Ishikawa (cell line): Measurements from ENCODE around the gene KRTAP10-3.

Experiments
- CEBPB ChIP-seq: IDR thresholded peaks from 2 replicates; pipeline ENCODE4 v1.6.1; 2012
- EGR1 ChIP-seq: IDR thresholded peaks from 2 replicates; pipeline ENCODE4 v1.6.1; 2012
- EP300 ChIP-seq: IDR thresholded peaks from 2 replicates; pipeline ENCODE4 v1.6.1; 2012; ENCODE audit warnings: borderline replicate concordance
- RAD21 ChIP-seq: IDR thresholded peaks from 2 replicates; pipeline ENCODE4 v1.6.1; 2012; ENCODE audit warnings: low read depth
- TCF12 ChIP-seq: IDR thresholded peaks from 2 replicates; pipeline ENCODE4 v1.6.1; 2012; ENCODE audit warnings: low read depth
- ZBTB7A ChIP-seq: IDR thresholded peaks from 2 replicates; pipeline ENCODE4 v1.6.1; 2012; ENCODE audit warnings: low read depth
- TF ChIP-seq, protein P1 (sequence below): IDR thresholded peaks from 2 replicates; pipeline ENCODE4 v1.6.1; 2012; ENCODE audit warnings: low read depth, mild to moderate bottlenecking
- TF ChIP-seq, protein P2 (sequence below): IDR thresholded peaks from 2 replicates; pipeline ENCODE4 v1.6.1; 2012

DNA sequence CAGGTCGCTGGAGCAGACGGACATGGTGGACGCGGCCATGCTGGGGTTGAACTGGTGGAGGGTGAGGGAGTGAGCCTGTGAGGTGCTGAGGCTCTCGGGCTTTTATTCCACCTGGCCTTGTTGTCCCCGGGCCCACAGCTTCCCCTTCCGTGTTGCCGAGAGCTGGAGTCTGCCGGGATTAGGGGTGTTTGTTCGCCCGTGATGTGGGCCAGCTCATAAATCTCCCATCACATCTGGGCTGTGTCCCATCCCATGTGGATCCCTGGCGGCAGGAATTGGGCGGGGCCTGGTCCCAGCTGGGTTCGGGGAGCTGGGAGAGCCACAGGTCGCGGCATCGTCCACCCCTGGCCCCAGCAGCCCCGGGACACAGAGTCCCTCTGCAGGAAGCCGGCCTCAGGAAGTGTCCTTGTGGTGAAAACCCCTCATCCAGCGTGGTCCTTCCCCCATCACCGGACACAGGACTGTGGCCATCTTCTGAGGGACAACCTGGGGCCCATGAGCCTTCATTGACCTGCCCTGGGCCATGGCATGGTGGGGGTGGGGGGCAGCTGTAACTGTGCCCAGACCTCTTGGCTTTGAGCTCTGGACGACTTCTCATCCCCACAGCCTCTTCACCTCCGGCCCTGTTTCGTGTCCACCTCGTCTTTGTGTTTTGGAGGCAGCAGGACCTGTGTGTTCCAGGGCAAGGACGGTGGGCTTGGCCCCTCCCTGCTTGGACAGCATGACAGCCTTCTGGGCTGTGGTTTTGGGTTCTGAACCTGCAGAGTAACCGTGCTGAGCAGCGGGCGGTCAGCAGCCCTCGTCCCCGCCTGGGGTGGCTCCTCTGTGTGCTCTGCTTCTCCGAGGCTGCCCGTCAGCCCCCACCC is 34.1 kb upstream of the KRTAP10-3 start, which contains the start of gene KRTAP10-6:
- no peak for TF ChIP-seq EGR1
- TF ChIP-seq RAD21, result no peak
- TF ChIP-seq, protein P1, sequence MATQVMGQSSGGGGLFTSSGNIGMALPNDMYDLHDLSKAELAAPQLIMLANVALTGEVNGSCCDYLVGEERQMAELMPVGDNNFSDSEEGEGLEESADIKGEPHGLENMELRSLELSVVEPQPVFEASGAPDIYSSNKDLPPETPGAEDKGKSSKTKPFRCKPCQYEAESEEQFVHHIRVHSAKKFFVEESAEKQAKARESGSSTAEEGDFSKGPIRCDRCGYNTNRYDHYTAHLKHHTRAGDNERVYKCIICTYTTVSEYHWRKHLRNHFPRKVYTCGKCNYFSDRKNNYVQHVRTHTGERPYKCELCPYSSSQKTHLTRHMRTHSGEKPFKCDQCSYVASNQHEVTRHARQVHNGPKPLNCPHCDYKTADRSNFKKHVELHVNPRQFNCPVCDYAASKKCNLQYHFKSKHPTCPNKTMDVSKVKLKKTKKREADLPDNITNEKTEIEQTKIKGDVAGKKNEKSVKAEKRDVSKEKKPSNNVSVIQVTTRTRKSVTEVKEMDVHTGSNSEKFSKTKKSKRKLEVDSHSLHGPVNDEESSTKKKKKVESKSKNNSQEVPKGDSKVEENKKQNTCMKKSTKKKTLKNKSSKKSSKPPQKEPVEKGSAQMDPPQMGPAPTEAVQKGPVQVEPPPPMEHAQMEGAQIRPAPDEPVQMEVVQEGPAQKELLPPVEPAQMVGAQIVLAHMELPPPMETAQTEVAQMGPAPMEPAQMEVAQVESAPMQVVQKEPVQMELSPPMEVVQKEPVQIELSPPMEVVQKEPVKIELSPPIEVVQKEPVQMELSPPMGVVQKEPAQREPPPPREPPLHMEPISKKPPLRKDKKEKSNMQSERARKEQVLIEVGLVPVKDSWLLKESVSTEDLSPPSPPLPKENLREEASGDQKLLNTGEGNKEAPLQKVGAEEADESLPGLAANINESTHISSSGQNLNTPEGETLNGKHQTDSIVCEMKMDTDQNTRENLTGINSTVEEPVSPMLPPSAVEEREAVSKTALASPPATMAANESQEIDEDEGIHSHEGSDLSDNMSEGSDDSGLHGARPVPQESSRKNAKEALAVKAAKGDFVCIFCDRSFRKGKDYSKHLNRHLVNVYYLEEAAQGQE, result no peak
- TF ChIP-seq CEBPB, result no peak
- TF ChIP-seq, protein P2, sequence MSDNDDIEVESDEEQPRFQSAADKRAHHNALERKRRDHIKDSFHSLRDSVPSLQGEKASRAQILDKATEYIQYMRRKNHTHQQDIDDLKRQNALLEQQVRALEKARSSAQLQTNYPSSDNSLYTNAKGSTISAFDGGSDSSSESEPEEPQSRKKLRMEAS, result no peak
- TF ChIP-seq EP300, result no peak
- TF ChIP-seq ZBTB7A, result no peak; the same call in 1 of the 2 replicates
- TF ChIP-seq TCF12, result no peak
